ENCODE data around the gene HIRIP3. TPM values are rescaled to one million over a fixed set of nuclear protein-coding genes. Genes with fewer than 3 reads are reported as not detected.

Gene HIRIP3
- total RNA-seq, 1 experiment from 2014 or later, result 18.4 TPM

- no peak for DNase-seq
- Histone ChIP-seq H3K9me3 (ENCODE audit: low read length) (no peaks in the 10 kb centered on the region), H3K4me1 (ENCODE audit: insufficient read depth, low read length) (no peaks in the 10 kb centered on the region), H3K36me3 (ENCODE audit: low read depth, low read length) (no peaks in the 10 kb centered on the region), H3K9ac (ENCODE audit: low read length) (no peak overlapping the region), H4K20me1 (ENCODE audit: low read length) (no peaks in the 10 kb centered on the region), H3K27ac (ENCODE audit: low read length) (no peak overlapping the region), H2AFZ (ENCODE audit: low read length) (no peak overlapping the region), H3K79me2 (ENCODE audit: low read length) (no peaks in the 10 kb centered on the region), H3K27me3 (ENCODE audit: low read length) (no peaks in the 10 kb centered on the region), H3K9me2 (replicated peaks; ENCODE audit: low read length) (no peaks in the 10 kb centered on the region), H3F3A (ENCODE audit: low read length, unreplicated experiment) (no peaks in the 10 kb centered on the region), H3K4me2 (ENCODE audit: low read length) (no peak overlapping the region), H3K4me3 (ENCODE audit: low read length) (no peak overlapping the region)
- no peak for ATAC-seq
- intact Hi-C loops (cut with micrococcal nuclease), result no loop called here
- BruUV-seq (replicated peaks), result no TSS peak
- ChIA-PET CTCF (interaction anchor here (0.7 to 1.0 kb wide), 2 partner anchors 25 to 405 kb away, joined by 3 to 6 read pairs; partner anchors contain the start of gene SEPHS2), POLR2A (ENCODE audit: unreplicated experiment) (interaction anchor here (0.6 kb wide), 1 partner anchor 102 kb away, joined by 19 read pairs; no protein-coding TSS in a partner anchor)
- TF ChIP-seq CTCF (conservative IDR thresholded peaks at IDR 0.05; ENCODE audit: low read depth, low read length) (no peak), EZH2 (IDR thresholded peaks at IDR 0.05; ENCODE audit: low read length, unreplicated experiment) (no peak), EZH2phosphoT487 (IDR thresholded peaks at IDR 0.05; ENCODE audit: borderline replicate concordance, low read length) (no peak)
Measured at GRCh38 chr16:30040221-30040620, 44.8 kb upstream of the HIRIP3 start.

DNA sequence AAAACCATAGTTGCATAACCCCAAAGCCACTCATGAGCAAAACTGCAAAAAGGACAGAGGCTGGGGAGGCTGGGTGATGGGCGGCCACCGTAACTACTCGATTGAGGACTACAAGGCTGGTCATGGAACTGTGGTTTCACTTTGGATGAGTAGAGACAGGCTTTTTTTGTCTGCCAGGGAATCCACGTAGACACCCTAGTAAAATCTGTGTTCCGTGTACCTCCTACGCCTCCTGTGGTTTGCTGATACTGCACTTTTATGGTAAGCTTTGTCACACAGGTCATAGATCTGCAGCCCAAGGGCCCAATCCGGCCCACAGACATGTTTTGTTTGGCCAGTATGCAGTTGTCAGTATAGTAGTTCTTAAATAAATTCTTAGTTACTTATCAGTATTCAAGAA lies 37.9 kb upstream of the HIRIP3 start:
- no peak overlapping the region for H3K9ac ChIP-seq (ENCODE audit: low read length)
- no peaks in the 10 kb centered on the region for H3F3A ChIP-seq (ENCODE audit: low read length, unreplicated experiment)
- intact Hi-C loops (cut with micrococcal nuclease), result no loop called here
- ChIA-PET POLR2A (ENCODE audit: unreplicated experiment) (no interaction called here), CTCF (no interaction called here)
- no peaks in the 10 kb centered on the region for H3K9me3 ChIP-seq (ENCODE audit: low read length)
- H3K36me3 ChIP-seq (ENCODE audit: low read depth, low read length), result no peaks in the 10 kb centered on the region; the same call in 1 of the 2 replicates
- H3K27ac ChIP-seq (ENCODE audit: low read length), result no peak overlapping the region
- no peak overlapping the region for H3K4me3 ChIP-seq (ENCODE audit: low read length)
- H4K20me1 ChIP-seq (ENCODE audit: low read length), result no peaks in the 10 kb centered on the region
- H3K4me1 ChIP-seq (ENCODE audit: insufficient read depth, low read length), result no peaks in the 10 kb centered on the region
- ATAC-seq, result no peak
- no TSS peak for BruUV-seq (replicated peaks)
- H3K27me3 ChIP-seq (ENCODE audit: low read length), result no peaks in the 10 kb centered on the region
- no peak for DNase-seq
- H3K79me2 ChIP-seq (ENCODE audit: low read length), result no peaks in the 10 kb centered on the region
- H3K4me2 ChIP-seq (ENCODE audit: low read length), result no peak overlapping the region
- no peaks in the 10 kb centered on the region for H3K9me2 ChIP-seq (replicated peaks; ENCODE audit: low read length)
- TF ChIP-seq EZH2 (IDR thresholded peaks at IDR 0.05; ENCODE audit: low read length, unreplicated experiment) (no peak), CTCF (conservative IDR thresholded peaks at IDR 0.05; ENCODE audit: low read depth, low read length) (no peak), EZH2phosphoT487 (IDR thresholded peaks at IDR 0.05; ENCODE audit: borderline replicate concordance, low read length) (no peak)
- no peak overlapping the region for H2AFZ ChIP-seq (ENCODE audit: low read length)

DNA sequence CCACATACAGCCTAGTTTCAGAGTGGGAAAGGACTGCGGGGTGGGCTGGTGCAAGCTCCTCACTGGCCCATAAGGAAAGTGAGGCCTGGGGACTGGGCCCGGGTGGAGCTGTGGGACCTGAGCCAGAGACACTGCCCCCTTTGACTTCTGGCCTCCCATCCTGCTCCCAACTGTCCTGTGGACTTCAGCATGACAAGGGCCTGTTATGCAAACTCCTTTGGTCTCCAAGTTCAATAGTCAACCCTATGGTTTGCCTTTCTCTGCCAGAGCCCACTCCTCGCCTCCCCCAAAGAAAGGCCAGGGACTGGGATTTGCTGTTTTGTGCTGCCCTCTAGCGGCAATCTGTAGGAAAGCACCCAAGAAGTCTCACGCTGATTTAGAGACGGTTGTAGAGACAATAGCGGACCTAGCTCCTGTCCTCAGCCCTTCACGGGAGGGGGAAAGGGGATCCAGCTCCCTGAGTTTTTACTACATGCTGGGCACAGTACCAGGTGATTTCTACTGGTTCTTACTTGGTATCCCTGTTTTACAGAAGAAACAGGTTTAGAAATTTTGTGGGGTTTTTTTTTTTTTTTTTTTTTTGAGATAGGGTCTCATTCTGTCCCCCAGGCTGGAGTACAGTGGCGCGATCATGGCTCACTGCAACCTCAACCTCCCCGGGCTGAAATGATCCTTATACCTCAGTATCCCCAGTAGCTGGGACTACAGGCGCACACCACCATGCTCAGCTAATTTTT lies 36.8 kb upstream of the HIRIP3 start:
- no peak overlapping the region for H2AFZ ChIP-seq (ENCODE audit: low read length)
- no peaks in the 10 kb centered on the region for H3F3A ChIP-seq (ENCODE audit: low read length, unreplicated experiment)
- H3K79me2 ChIP-seq (ENCODE audit: low read length), result no peaks in the 10 kb centered on the region
- H3K4me3 ChIP-seq (ENCODE audit: low read length), result no peak overlapping the region
- no peak overlapping the region for H3K27ac ChIP-seq (ENCODE audit: low read length)
- no peak overlapping the region for H3K4me2 ChIP-seq (ENCODE audit: low read length)
- ChIA-PET CTCF (interaction anchor here (0.6 to 1.0 kb wide), 5 partner anchors 12 to 363 kb away, joined by 3 to 17 read pairs (median 4); no protein-coding TSS in a partner anchor), POLR2A (ENCODE audit: unreplicated experiment) (interaction anchor here (0.9 kb wide), 1 partner anchor 133 kb away, joined by 4 read pairs; the partner anchor contains the start of gene SEZ6L2)
- TF ChIP-seq CTCF (conservative IDR thresholded peaks at IDR 0.05; ENCODE audit: low read depth, low read length) (peak; percentile 89), EZH2phosphoT487 (IDR thresholded peaks at IDR 0.05; ENCODE audit: borderline replicate concordance, low read length) (no peak)
- H3K36me3 ChIP-seq (ENCODE audit: low read depth, low read length), result no peaks in the 10 kb centered on the region; the same call in 1 of the 2 replicates
- H4K20me1 ChIP-seq (ENCODE audit: low read length), result no peaks in the 10 kb centered on the region
- H3K9me2 ChIP-seq (replicated peaks; ENCODE audit: low read length), result no peaks in the 10 kb centered on the region
- no TSS peak for BruUV-seq (replicated peaks)
- H3K9ac ChIP-seq (ENCODE audit: low read length), result no peak overlapping the region
- no peaks in the 10 kb centered on the region for H3K4me1 ChIP-seq (ENCODE audit: insufficient read depth, low read length)
- H3K9me3 ChIP-seq (ENCODE audit: low read length), result no peaks in the 10 kb centered on the region
- peak; percentile 74 for DNase-seq
- H3K27me3 ChIP-seq (ENCODE audit: low read length), result no peaks in the 10 kb centered on the region
- intact Hi-C loops (cut with micrococcal nuclease), result no loop called here
- peak; percentile 69 for ATAC-seq
